MM.1S (cell line): ENCODE data around the gene TADA2B.

Experiments
- DNase-seq: peaks from one replicate; pipeline ENCODE4 v3.0.0-alpha.2; 2015
- H2AFZ ChIP-seq: fragments of 300-600 bp; sonication (generic); 2 replicates; pipeline ENCODE4 v1.6.0; 2016; ENCODE audit warnings: antibody characterized with exemption, low read length
- H3F3A ChIP-seq: fragments of 300-600 bp; sonication (generic); 2 replicates; pipeline ENCODE4 v1.6.1; 2016; ENCODE audit warnings: mild to moderate bottlenecking, antibody characterized with exemption, low read length, moderate library complexity, mixed read lengths; ENCODE audit not compliant: insufficient read depth
- H3K27ac ChIP-seq: fragments of 300-600 bp; sonication (generic); 2 replicates; pipeline ENCODE4 v1.5.1; 2016; ENCODE audit warnings: mild to moderate bottlenecking, low read length
- H3K27me3 ChIP-seq: fragments of 300-600 bp; sonication (generic); replicated peaks from 2 replicates; pipeline ENCODE4 v1.6.0; 2016; ENCODE audit warnings: low read length; ENCODE audit not compliant: insufficient read depth
- H3K36me3 ChIP-seq: fragments of 300-600 bp; sonication (generic); replicated peaks from 2 replicates; pipeline ENCODE4 v1.6.1; 2016; ENCODE audit warnings: mild to moderate bottlenecking, low read length, mixed read lengths; ENCODE audit not compliant: insufficient read depth
- H3K4me1 ChIP-seq: fragments of 300-600 bp; sonication (generic); 2 replicates; pipeline ENCODE4 v1.6.1; 2016; ENCODE audit warnings: low read length, mixed read lengths
- H3K4me2 ChIP-seq: fragments of 300-600 bp; sonication (generic); 2 replicates; pipeline ENCODE4 v1.6.0; 2016; ENCODE audit warnings: low read depth, low read length
- H3K4me3 ChIP-seq: fragments of 300-600 bp; sonication (generic); 2 replicates; pipeline ENCODE4 v1.5.1; 2016; ENCODE audit warnings: low read length, mixed read lengths
- H3K79me2 ChIP-seq: fragments of 300-600 bp; sonication (generic); 2 replicates; pipeline ENCODE4 v1.6.1; 2016; ENCODE audit warnings: mixed run types, low read length, mixed read lengths
- H3K9ac ChIP-seq: fragments of 300-600 bp; sonication (generic); 2 replicates; pipeline ENCODE4 v1.6.1; 2016; ENCODE audit warnings: low read length, mixed read lengths
- H3K9me2 ChIP-seq: fragments of 300-600 bp; sonication (generic); replicated peaks from 2 replicates; pipeline ENCODE4 v1.6.1; 2016; ENCODE audit warnings: mild to moderate bottlenecking, low read length, mixed read lengths; ENCODE audit not compliant: insufficient read depth
- H3K9me3 ChIP-seq: fragments of 300-600 bp; sonication (generic); replicated peaks from 2 replicates; pipeline ENCODE4 v1.6.1; 2016; ENCODE audit warnings: mild to moderate bottlenecking, low read length, mixed read lengths; ENCODE audit not compliant: insufficient read depth
- H4K20me1 ChIP-seq: fragments of 300-600 bp; sonication (generic); 2 replicates; pipeline ENCODE4 v1.6.1; 2016; ENCODE audit warnings: mild to moderate bottlenecking, low read length, moderate library complexity, mixed read lengths; ENCODE audit not compliant: insufficient read depth
- EZH2 ChIP-seq: fragments of 300-600 bp; sonication (generic); optimal IDR thresholded peaks from 2 replicates; pipeline ENCODE3; 2017; ENCODE audit warnings: low read depth, mild to moderate bottlenecking, antibody characterized with exemption, low read length, mixed read lengths
- EZH2phosphoT487 ChIP-seq: fragments of 300-600 bp; sonication (generic); IDR thresholded peaks from 2 replicates; pipeline ENCODE4 v1.6.1; 2018; ENCODE audit warnings: antibody characterized with exemption, low read length
- TF ChIP-seq, protein P1 (sequence below): fragments of 300-600 bp; sonication (generic); IDR thresholded peaks from 2 replicates; pipeline ENCODE4 v1.5.1; 2016; ENCODE audit warnings: antibody characterized with exemption, low read length, mixed read lengths

Gene TADA2B

DNA sequence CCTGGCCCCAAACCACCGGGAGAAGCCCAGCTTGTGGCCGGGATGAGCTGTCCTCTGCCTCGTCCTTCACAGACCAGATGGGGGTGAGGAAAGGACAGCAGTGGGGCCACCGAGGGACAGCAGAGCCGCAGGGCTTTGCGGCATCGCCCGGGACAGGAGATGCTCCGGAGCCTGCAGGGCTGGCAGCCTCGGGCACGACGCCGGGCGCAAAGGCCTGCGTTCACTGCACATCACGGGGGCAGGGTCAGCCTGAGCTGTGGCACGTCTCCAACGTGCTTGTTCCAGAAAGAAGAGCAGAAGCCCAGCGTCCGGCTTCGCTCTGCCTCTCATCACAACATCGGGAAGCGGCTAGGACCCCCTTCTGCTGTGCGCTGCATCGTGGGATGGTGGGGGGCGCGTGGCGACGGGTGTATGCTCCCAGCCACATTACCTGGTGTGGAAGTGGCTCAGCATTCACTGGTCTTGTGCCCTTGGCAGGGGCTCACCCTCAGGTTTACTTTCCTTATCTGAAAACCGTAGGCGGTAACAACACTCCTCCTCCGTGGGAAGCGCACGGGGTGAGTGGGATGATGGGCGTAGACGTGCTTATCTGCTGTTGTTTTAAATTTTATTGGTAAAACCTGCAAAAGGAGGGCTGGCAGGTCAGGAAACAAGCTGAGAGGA, 7.4 kb downstream of the TADA2B start:
- H3K4me3 ChIP-seq = no peak overlapping the region
- TF ChIP-seq, protein P1, sequence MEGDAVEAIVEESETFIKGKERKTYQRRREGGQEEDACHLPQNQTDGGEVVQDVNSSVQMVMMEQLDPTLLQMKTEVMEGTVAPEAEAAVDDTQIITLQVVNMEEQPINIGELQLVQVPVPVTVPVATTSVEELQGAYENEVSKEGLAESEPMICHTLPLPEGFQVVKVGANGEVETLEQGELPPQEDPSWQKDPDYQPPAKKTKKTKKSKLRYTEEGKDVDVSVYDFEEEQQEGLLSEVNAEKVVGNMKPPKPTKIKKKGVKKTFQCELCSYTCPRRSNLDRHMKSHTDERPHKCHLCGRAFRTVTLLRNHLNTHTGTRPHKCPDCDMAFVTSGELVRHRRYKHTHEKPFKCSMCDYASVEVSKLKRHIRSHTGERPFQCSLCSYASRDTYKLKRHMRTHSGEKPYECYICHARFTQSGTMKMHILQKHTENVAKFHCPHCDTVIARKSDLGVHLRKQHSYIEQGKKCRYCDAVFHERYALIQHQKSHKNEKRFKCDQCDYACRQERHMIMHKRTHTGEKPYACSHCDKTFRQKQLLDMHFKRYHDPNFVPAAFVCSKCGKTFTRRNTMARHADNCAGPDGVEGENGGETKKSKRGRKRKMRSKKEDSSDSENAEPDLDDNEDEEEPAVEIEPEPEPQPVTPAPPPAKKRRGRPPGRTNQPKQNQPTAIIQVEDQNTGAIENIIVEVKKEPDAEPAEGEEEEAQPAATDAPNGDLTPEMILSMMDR = no peak
- TF ChIP-seq EZH2phosphoT487 (no peak), EZH2 (no peak)

DNA sequence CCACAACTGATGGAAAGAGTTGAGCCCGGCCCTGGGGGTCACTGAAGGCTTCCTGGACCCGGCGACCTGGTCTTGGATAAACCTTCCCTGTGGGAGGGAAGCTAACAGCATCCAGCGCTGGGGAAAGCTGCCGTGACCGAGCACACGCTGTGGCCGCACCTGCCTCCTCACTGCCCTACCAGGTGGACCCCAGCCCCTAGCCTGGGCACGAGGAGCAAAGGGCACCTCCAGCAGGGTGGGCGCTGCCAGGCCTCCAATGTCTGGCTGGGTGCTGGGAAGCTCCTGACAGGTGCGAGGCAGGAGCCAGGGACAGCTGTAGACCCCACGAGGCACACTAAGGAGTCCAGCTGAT, 7.9 kb downstream of the TADA2B start:
- Histone ChIP-seq H3K9ac (no peak overlapping the region), H4K20me1 (no peaks in the 10 kb centered on the region), H2AFZ (no peak overlapping the region), H3K9me3 (no peaks in the 10 kb centered on the region), H3K36me3 (peaks cover 4% of the 10 kb centered on the region), H3K4me3 (no peak overlapping the region), H3K79me2 (peaks cover 65% of the 10 kb centered on the region), H3K27ac (no peak overlapping the region), H3F3A (no peaks in the 10 kb centered on the region), H3K9me2 (no peaks in the 10 kb centered on the region), H3K4me1 (no peaks in the 10 kb centered on the region), H3K27me3 (no peaks in the 10 kb centered on the region), H3K4me2 (no peak overlapping the region)
- DNase-seq = no peak
- no peak for TF ChIP-seq EZH2phosphoT487
- TF ChIP-seq, protein P1 = no peak
- no peak for TF ChIP-seq EZH2

More for the DNA sequence above, 7.4 kb downstream of the TADA2B start:
- Histone ChIP-seq H3K9me2 (no peaks in the 10 kb centered on the region), H3K27me3 (no peaks in the 10 kb centered on the region), H2AFZ (no peak overlapping the region), H3K27ac (no peak overlapping the region), H3K9me3 (no peaks in the 10 kb centered on the region), H3K4me2 (no peak overlapping the region), H3K4me1 (no peaks in the 10 kb centered on the region), H3K36me3 (peaks cover 4% of the 10 kb centered on the region), H3K9ac (no peak overlapping the region), H3F3A (no peaks in the 10 kb centered on the region), H3K79me2 (peaks cover 67% of the 10 kb centered on the region), H4K20me1 (no peaks in the 10 kb centered on the region)
- no peak for DNase-seq

DNA sequence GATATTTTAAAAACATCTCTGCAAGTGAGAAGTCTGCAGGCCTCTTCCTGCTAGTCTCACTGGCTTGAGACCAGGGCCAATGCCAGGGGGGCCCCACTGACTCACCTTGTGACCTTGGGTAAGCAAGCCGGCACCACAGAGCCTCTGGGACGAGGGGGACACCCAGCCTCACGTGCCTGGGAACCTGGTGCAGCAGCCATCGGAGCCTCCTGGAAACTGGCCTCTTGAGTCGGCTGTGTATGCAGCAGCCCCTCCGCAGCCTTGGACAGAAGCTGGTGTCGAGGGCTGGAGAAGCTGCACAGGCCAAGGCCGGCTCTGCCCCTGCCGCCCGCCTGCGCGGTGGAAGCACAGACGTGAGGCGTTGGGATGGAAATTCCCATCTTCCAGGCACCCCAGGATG, 8.7 kb downstream of the TADA2B start:
- Histone ChIP-seq H3F3A (no peaks in the 10 kb centered on the region), H3K9me2 (no peaks in the 10 kb centered on the region), H3K9me3 (no peaks in the 10 kb centered on the region), H3K36me3 (peaks cover 4% of the 10 kb centered on the region), H3K4me3 (no peak overlapping the region), H3K79me2 (peaks cover 58% of the 10 kb centered on the region), H3K4me1 (no peaks in the 10 kb centered on the region), H4K20me1 (no peaks in the 10 kb centered on the region), H3K9ac (no peak overlapping the region), H3K4me2 (no peak overlapping the region), H3K27me3 (no peaks in the 10 kb centered on the region), H3K27ac (no peak overlapping the region), H2AFZ (no peak overlapping the region)
- DNase-seq = no peak
- TF ChIP-seq, protein P1 = no peak
- TF ChIP-seq EZH2phosphoT487 = no peak
- no peak for TF ChIP-seq EZH2
